ENCODE data around the gene TBC1D16. TPM values are rescaled to one million over a fixed set of nuclear protein-coding genes. Genes with fewer than 3 reads are reported as not detected.

The TBC1D16 gene
- total and polyA plus RNA-seq, 8 donors: 17.3 to 49.1 (median 31.3) TPM

DNA sequence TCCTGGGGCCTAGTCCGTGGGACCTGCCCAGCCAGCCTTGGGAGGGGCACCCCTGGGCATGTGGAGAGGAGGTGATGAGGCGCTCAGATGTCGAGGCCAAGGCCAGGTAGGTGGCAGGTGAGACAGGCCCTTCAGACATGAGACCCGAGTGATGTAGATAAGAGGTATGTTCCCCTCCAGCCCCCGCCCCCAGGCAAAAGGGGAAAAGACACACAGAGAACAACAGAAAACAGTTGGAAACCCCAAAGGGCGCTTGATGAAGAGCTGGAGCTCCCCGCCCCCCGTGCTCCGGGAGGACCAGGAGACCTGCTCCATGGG lies 101.1 kb downstream of the TBC1D16 start:
- no peak for ATAC-seq

GRCh38 chr17:79933863-79934652 lies 101.6 kb downstream of the TBC1D16 start:
- Histone ChIP-seq H3K9me3 (no peaks in the 10 kb centered on the region), H3K27me3 (peaks cover 16 to 43% of the 10 kb centered on the region in 2 donors), H3K4me1 (peaks cover 8 to 16% of the 10 kb centered on the region in 2 donors), H3K27ac (no peak overlapping the region), H3K4me3 (no peak overlapping the region), H3K36me3 (peaks cover 0 to under 1% of the 10 kb centered on the region in 2 donors)
- peak; percentile 69 for ATAC-seq
- TF ChIP-seq, protein P1, sequence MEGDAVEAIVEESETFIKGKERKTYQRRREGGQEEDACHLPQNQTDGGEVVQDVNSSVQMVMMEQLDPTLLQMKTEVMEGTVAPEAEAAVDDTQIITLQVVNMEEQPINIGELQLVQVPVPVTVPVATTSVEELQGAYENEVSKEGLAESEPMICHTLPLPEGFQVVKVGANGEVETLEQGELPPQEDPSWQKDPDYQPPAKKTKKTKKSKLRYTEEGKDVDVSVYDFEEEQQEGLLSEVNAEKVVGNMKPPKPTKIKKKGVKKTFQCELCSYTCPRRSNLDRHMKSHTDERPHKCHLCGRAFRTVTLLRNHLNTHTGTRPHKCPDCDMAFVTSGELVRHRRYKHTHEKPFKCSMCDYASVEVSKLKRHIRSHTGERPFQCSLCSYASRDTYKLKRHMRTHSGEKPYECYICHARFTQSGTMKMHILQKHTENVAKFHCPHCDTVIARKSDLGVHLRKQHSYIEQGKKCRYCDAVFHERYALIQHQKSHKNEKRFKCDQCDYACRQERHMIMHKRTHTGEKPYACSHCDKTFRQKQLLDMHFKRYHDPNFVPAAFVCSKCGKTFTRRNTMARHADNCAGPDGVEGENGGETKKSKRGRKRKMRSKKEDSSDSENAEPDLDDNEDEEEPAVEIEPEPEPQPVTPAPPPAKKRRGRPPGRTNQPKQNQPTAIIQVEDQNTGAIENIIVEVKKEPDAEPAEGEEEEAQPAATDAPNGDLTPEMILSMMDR (IDR thresholded peaks at IDR 0.05): no peak
- intact Hi-C loops (cut with DNase I): no loop called here
- DNase-seq: peak in 2 of 4 donors; percentile 59 to 88

More for the DNA sequence above, 101.1 kb downstream of the TBC1D16 start:
- peak in 1 of 4 donors; percentile 51 for DNase-seq
- Histone ChIP-seq H3K4me1 (peaks cover 8 to 16% of the 10 kb centered on the region in 2 donors), H3K4me3 (no peak overlapping the region), H3K9me3 (no peaks in the 10 kb centered on the region), H3K27ac (no peak overlapping the region), H3K36me3 (peaks cover 0 to 6% of the 10 kb centered on the region in 2 donors), H3K27me3 (peaks cover 16 to 37% of the 10 kb centered on the region in 2 donors)
- TF ChIP-seq, protein P1 (IDR thresholded peaks at IDR 0.05): no peak
- intact Hi-C loops (cut with DNase I): no loop called here

GRCh38 chr17:79932451-79933306 lies 103.0 kb downstream of the TBC1D16 start:
- Histone ChIP-seq H3K4me3 (no peak overlapping the region), H3K36me3 (no peaks in the 10 kb centered on the region), H3K4me1 (peaks cover 8 to 16% of the 10 kb centered on the region in 2 donors), H3K27ac (no peak overlapping the region), H3K9me3 (no peaks in the 10 kb centered on the region), H3K27me3 (peaks cover 16 to 56% of the 10 kb centered on the region in 2 donors)
- intact Hi-C loops (cut with DNase I): no loop called here
- ATAC-seq (no peak), DNase-seq (no peak)
- TF ChIP-seq, protein P1 (IDR thresholded peaks at IDR 0.05): no peak

DNA sequence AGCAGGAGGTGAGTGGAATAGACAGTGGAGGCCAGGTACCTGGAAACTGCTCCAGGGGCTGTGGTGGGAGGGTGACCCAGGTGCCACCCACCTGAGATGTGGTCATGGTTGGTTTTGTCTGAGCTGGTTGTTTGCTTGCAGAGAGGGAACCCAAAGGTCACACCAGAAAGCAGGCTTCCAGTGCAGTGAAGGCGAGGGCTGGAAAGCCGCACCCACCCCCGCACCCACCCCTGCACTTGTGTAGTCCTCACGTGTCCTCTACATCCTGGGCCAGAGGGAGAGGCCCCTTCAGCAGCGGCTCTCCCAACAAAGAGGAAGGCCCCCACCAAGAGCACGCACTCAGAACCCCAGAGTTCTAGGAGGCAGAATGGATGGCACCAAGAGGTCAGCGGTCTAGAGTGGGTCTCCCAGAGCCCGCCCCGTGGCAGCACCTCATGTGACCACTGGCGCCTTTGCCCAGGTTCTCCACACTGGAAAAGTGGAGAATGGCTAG lies 103.8 kb downstream of the TBC1D16 start:
- TF ChIP-seq, protein P1 (IDR thresholded peaks at IDR 0.05): no peak
- ATAC-seq (no peak), DNase-seq (no peak)
- no peaks in the 10 kb centered on the region for H3K9me3 ChIP-seq
- H3K4me1 ChIP-seq: peaks cover 8 to 16% of the 10 kb centered on the region in 2 donors
- H3K27ac ChIP-seq: no peak overlapping the region
- intact Hi-C loops (cut with DNase I): no loop called here
- no peak overlapping the region for H3K4me3 ChIP-seq
- H3K27me3 ChIP-seq: peaks cover 16 to 65% of the 10 kb centered on the region in 2 donors
- no peaks in the 10 kb centered on the region for H3K36me3 ChIP-seq
